ENCODE measurements around the gene ESCO1. TPM values are rescaled to one million over a fixed set of nuclear protein-coding genes. Genes with fewer than 3 reads are reported as not detected.

The ESCO1 gene
- total RNA-seq, 1 donor from 2014 or later, result 22.8 TPM

GRCh38 chr18:21484851-21485636, 115.5 kb downstream of the ESCO1 start:
- no peak overlapping the region for H3K4me3 Mint-ChIP-seq (ENCODE audit: low read depth)
- DNase-seq (ENCODE audit: low spot score, unreplicated experiment), result no peak
- H3K36me3 Mint-ChIP-seq (ENCODE audit: insufficient read depth), result peaks cover 1% of the 10 kb centered on the region
- H3K9me3 Mint-ChIP-seq (ENCODE audit: low read depth), result no peaks in the 10 kb centered on the region
- H3K4me1 Mint-ChIP-seq (ENCODE audit: low read depth), result peaks cover 6% of the 10 kb centered on the region
- TF ChIP-seq CTCF (IDR thresholded peaks at IDR 0.05; ENCODE audit: unreplicated experiment), result no peak
- H3K27ac Mint-ChIP-seq, result no peak overlapping the region
- no peaks in the 10 kb centered on the region for H3K27me3 Mint-ChIP-seq

- H3K27ac Mint-ChIP-seq, result no peak overlapping the region
These were observed 117.5 kb downstream of the ESCO1 start for GRCh38 chr18:21483051-21483450.

GRCh38 chr18:21481739-21482138, 118.8 kb downstream of the ESCO1 start:
- no peaks in the 10 kb centered on the region for H3K27me3 Mint-ChIP-seq
- TF ChIP-seq CTCF (IDR thresholded peaks at IDR 0.05; ENCODE audit: unreplicated experiment), result no peak
- no peak overlapping the region for H3K4me3 Mint-ChIP-seq (ENCODE audit: low read depth)
- DNase-seq (ENCODE audit: low spot score, unreplicated experiment), result no peak
- H3K36me3 Mint-ChIP-seq (ENCODE audit: insufficient read depth), result peaks cover 1% of the 10 kb centered on the region
- H3K9me3 Mint-ChIP-seq (ENCODE audit: low read depth), result no peaks in the 10 kb centered on the region
- no peak overlapping the region for H3K27ac Mint-ChIP-seq
- peaks cover 6% of the 10 kb centered on the region for H3K4me1 Mint-ChIP-seq (ENCODE audit: low read depth)

More at GRCh38 chr18:21483051-21483450, 117.5 kb downstream of the ESCO1 start:
- DNase-seq (ENCODE audit: low spot score, unreplicated experiment), result no peak
- H3K36me3 Mint-ChIP-seq (ENCODE audit: insufficient read depth), result peaks cover 1% of the 10 kb centered on the region
- H3K9me3 Mint-ChIP-seq (ENCODE audit: low read depth), result no peaks in the 10 kb centered on the region
- no peak for TF ChIP-seq CTCF (IDR thresholded peaks at IDR 0.05; ENCODE audit: unreplicated experiment)
- no peaks in the 10 kb centered on the region for H3K27me3 Mint-ChIP-seq
- H3K4me3 Mint-ChIP-seq (ENCODE audit: low read depth), result no peak overlapping the region
- peaks cover 6% of the 10 kb centered on the region for H3K4me1 Mint-ChIP-seq (ENCODE audit: low read depth)

GRCh38 chr18:21479721-21480120, 120.8 kb downstream of the ESCO1 start:
- TF ChIP-seq CTCF (IDR thresholded peaks at IDR 0.05; ENCODE audit: unreplicated experiment), result no peak
- Mint-ChIP-seq H3K4me3 (ENCODE audit: low read depth) (no peak overlapping the region), H3K27ac (no peak overlapping the region), H3K9me3 (ENCODE audit: low read depth) (no peaks in the 10 kb centered on the region), H3K36me3 (ENCODE audit: insufficient read depth) (peaks cover 2% of the 10 kb centered on the region), H3K27me3 (no peaks in the 10 kb centered on the region), H3K4me1 (ENCODE audit: low read depth) (peaks cover 2% of the 10 kb centered on the region)
- DNase-seq (ENCODE audit: low spot score, unreplicated experiment), result no peak

Other genes with a start within 250 kb of the ESCO1 start
- gene SNRPD1, start 11.6 kb upstream of the ESCO1 start, total RNA-seq, result 72.9 and 76.7 TPM in 2 replicates
- 19.8 and 21.1 TPM in 2 replicates for gene ABHD3, start 104.1 kb upstream of the ESCO1 start, total RNA-seq
- gene MIB1, start 140.1 kb upstream of the ESCO1 start, total RNA-seq, result 79.5 and 81.3 TPM in 2 replicates

All from progenitor cell of endocrine pancreas (in vitro differentiated cells).